ENCODE data around the gene IGSF6.

GRCh38 chr16:21590796-21591195 lies 61.6 kb downstream of the IGSF6 start:
- TF ChIP-seq CTCF (IDR thresholded peaks at IDR 0.05) (no peak), POLR2A (IDR thresholded peaks at IDR 0.05) (no peak)

Data from lower leg skin (tissue), 3 donors.